A549 (cell line): ENCODE results near the gene DLG2. TPM values are rescaled to one million over a fixed set of nuclear protein-coding genes. Genes with fewer than 3 reads are reported as not detected.

Experiments used
- ATAC-seq, 2 experiments: fragments of 200-7000 bp in 1 of 2; fragments of >200 bp in 1 of 2; cut with Nextera tagmentation in 1 of 2; cut with Tn5 transposase in 1 of 2; 3 replicates each; pipeline versions ENCODE4 v1.8.0 to v1.9.1; 2018 to 2020; ENCODE audit warnings: mild to moderate bottlenecking in 1 of 2, moderate library complexity in 1 of 2
- CTCF ChIA-PET: fragments of 300-600 bp; sonication (Branson Sonifier 250); formaldehyde crosslinking; extraction: SDS; loops from one replicate; lab custom pipeline; 2021; ENCODE audit warnings: antibody characterized with exemption, inconsistent platforms; lab: Yijun Ruan, JAX
- POLR2A ChIA-PET: fragments of 350-600 bp; formaldehyde crosslinking; extraction: SDS; loops from one replicate; lab custom pipeline; 2021; ENCODE audit warnings: antibody characterized with exemption, inconsistent platforms; lab: Yijun Ruan, JAX
- DNase-seq, 2 experiments: peaks; one replicate each; pipeline versions ENCODE4 v3.0.0 to v3.0.0-alpha.2; 2011 to 2016; ENCODE audit warnings: low read depth in 1 of 2, low spot score in 1 of 2
- FAIRE-seq: peaks from 2 replicates; lab custom pipeline; 2011; peaks lifted over from hg19 to GRCh38; lab: Jason Lieb, UNC
- H3K27ac ChIP-seq, 2 experiments: fragments of >200 bp; sonication (Bioruptor Twin); formaldehyde crosslinking; 3 replicates each; pipeline ENCODE4 v1.5.1; 2016 to 2017
- H3K4me1 ChIP-seq: fragments of >200 bp; sonication (Bioruptor Twin); formaldehyde crosslinking; 3 replicates; pipeline ENCODE4 v1.6.1; 2016
- H3K4me2 ChIP-seq: fragments of >200 bp; sonication (Bioruptor Twin); formaldehyde crosslinking; 3 replicates; pipeline ENCODE4 v1.6.1; 2016
- H3K4me3 ChIP-seq: fragments of >200 bp; sonication (Bioruptor Twin); formaldehyde crosslinking; 3 replicates; pipeline ENCODE4 v1.5.1; 2016
- H3K9me3 ChIP-seq: fragments of >200 bp; sonication (Bioruptor Twin); formaldehyde crosslinking; 3 replicates; pipeline ENCODE4 v1.6.1; 2016
- ATOH8 ChIP-seq: fragments of 250-450 bp; sonication (Bioruptor Pico); IDR thresholded peaks from 2 replicates; pipeline ENCODE4 v1.5.0; 2020; ENCODE audit warnings: low read depth, mild to moderate bottlenecking, moderate library complexity
- BCL3 ChIP-seq: fragments of >200 bp; sonication (Bioruptor Twin); formaldehyde crosslinking; IDR thresholded peaks from 3 replicates; pipeline ENCODE4 v1.6.1; 2016
- BHLHE40 ChIP-seq: IDR thresholded peaks from 2 replicates; pipeline ENCODE4 v1.6.1; 2012; ENCODE audit warnings: low read depth, low read length, inconsistent platforms
- CHD2 ChIP-seq: fragments of 150-350 bp; IDR thresholded peaks from 2 replicates; pipeline ENCODE4 v1.6.1; 2014; ENCODE audit warnings: low read length; ENCODE audit not compliant: partially characterized antibody
- ESRRA ChIP-seq: fragments of 150-350 bp; IDR thresholded peaks from 2 replicates; pipeline ENCODE4 v1.6.1; 2014; ENCODE audit warnings: mild to moderate bottlenecking, low read length, borderline replicate concordance
- FOSL2 ChIP-seq, 2 experiments: fragments of 450-650 bp in 1 of 2; fragments of >200 bp in 1 of 2; sonication (Bioruptor Twin) in 1 of 2; formaldehyde crosslinking; IDR thresholded peaks; 2 replicates each; pipeline versions ENCODE4 v1.5.0 to v1.6.1; 2016 to 2020; ENCODE audit warnings: mild to moderate bottlenecking in 1 of 2, moderate library complexity in 1 of 2
- HDAC2 ChIP-seq: fragments of 200-600 bp; sonication (generic); IDR thresholded peaks from 2 replicates; pipeline ENCODE4 v1.6.1; 2016
- HES2 ChIP-seq: fragments of >200 bp; sonication (Bioruptor Twin); formaldehyde crosslinking; IDR thresholded peaks from 2 replicates; pipeline ENCODE4 v1.6.1; 2016
- HEYL ChIP-seq: fragments of 250-450 bp; sonication (Bioruptor Pico); IDR thresholded peaks from 2 replicates; pipeline ENCODE4 v1.8.0; 2021; ENCODE audit warnings: mild to moderate bottlenecking, moderate library complexity
- HMGXB4 ChIP-seq: fragments of 250-450 bp; sonication (Bioruptor Pico); IDR thresholded peaks from 2 replicates; pipeline ENCODE4 v1.5.0; 2021; ENCODE audit warnings: mild to moderate bottlenecking, moderate library complexity, borderline replicate concordance
- HOXB5 ChIP-seq: fragments of 250-450 bp; sonication (Bioruptor Pico); IDR thresholded peaks from 2 replicates; pipeline ENCODE4 v1.5.0; 2020; ENCODE audit warnings: mild to moderate bottlenecking, moderate library complexity
- JUN ChIP-seq, 2 experiments: fragments of >200 bp; sonication (Bioruptor Twin); formaldehyde crosslinking; IDR thresholded peaks; 2 replicates in 1 of 2; 3 replicates in 1 of 2; pipeline ENCODE4 v1.6.1; 2016 to 2017
- KDM1A ChIP-seq: fragments of 200-600 bp; sonication (generic); IDR thresholded peaks from 2 replicates; pipeline ENCODE4 v1.6.1; 2016; ENCODE audit warnings: low read depth, mild to moderate bottlenecking
- MYC ChIP-seq: IDR thresholded peaks from 2 replicates; pipeline ENCODE4 v1.6.1; 2012; ENCODE audit warnings: mild to moderate bottlenecking, inconsistent platforms, low read length, improper control_type of control experiment, borderline replicate concordance
- NFE2L2 ChIP-seq: fragments of 150-350 bp; conservative IDR thresholded peaks from 2 replicates; pipeline ENCODE4 v1.6.1; 2014; ENCODE audit warnings: low read length
- PBX3 ChIP-seq: IDR thresholded peaks from 2 replicates; pipeline ENCODE4 v1.6.1; 2012
- PHF8 ChIP-seq: fragments of 200-600 bp; sonication (generic); IDR thresholded peaks from 2 replicates; pipeline ENCODE4 v1.6.1; 2016; ENCODE audit warnings: low read depth, mild to moderate bottlenecking, antibody characterized with exemption, moderate library complexity, borderline replicate concordance
- POLR2A ChIP-seq: IDR thresholded peaks from 2 replicates; pipeline ENCODE4 v1.6.1; 2012; ENCODE audit warnings: mild to moderate bottlenecking, low read length
- POLR2AphosphoS2 ChIP-seq: conservative IDR thresholded peaks from 2 replicates; pipeline ENCODE4 v1.6.1; 2012; ENCODE audit warnings: low read length, improper control_type of control experiment, inconsistent platforms
- RAD21 ChIP-seq, 2 experiments: fragments of >200 bp in 1 of 2; sonication (Bioruptor Twin) in 1 of 2; formaldehyde crosslinking in 1 of 2; IDR thresholded peaks in 1 of 2; conservative IDR thresholded peaks in 1 of 2; 2 replicates in 1 of 2; 3 replicates in 1 of 2; pipeline ENCODE4 v1.6.1; 2012 to 2018; ENCODE audit warnings: inconsistent platforms in 1 of 2
- RARB ChIP-seq: fragments of 250-450 bp; sonication (Bioruptor Pico); IDR thresholded peaks from 2 replicates; pipeline ENCODE4 v1.8.0; 2021; ENCODE audit warnings: mild to moderate bottlenecking, moderate library complexity
- RCOR1 ChIP-seq: fragments of 150-350 bp; IDR thresholded peaks from 2 replicates; pipeline ENCODE4 v1.6.1; 2014; ENCODE audit warnings: antibody characterized with exemption, low read length, low read depth
- RFX5 ChIP-seq: fragments of 450-650 bp; IDR thresholded peaks from 2 replicates; pipeline ENCODE4 v1.7.1; 2014; ENCODE audit warnings: antibody characterized with exemption, mild to moderate bottlenecking, moderate library complexity
- RNF2 ChIP-seq: fragments of 200-600 bp; sonication (generic); IDR thresholded peaks from 2 replicates; pipeline ENCODE4 v1.6.1; 2016; ENCODE audit warnings: low read depth, mild to moderate bottlenecking, antibody characterized with exemption, moderate library complexity, borderline replicate concordance
- TFCP2L1 ChIP-seq: fragments of 250-450 bp; sonication (Bioruptor Pico); IDR thresholded peaks from 2 replicates; pipeline ENCODE4 v1.5.0; 2021; ENCODE audit warnings: mild to moderate bottlenecking
- USF2 ChIP-seq: fragments of 450-650 bp; IDR thresholded peaks from 2 replicates; pipeline ENCODE4 v1.6.1; 2014; ENCODE audit warnings: antibody characterized with exemption
- WGBS: methylation state at CpG from one replicate; pipeline ENCODE4 v1.1.6; 2017; ENCODE audit errors: missing lambda C conversion rate; 5-methylcytosine and 5-hydroxymethylcytosine counted together
- polyA plus RNA-seq, 4 experiments: library from polyadenylated mRNA; depleted of rRNA in 3 of 4; stranded (reverse); fragments of >200 nt; fragmentation: RNase III in 1 of 4; extraction: RNeasy Plus Mini Kit Qiagen cat#74134 plus additional on column Dnase treatment in 1 of 4; gene quantifications; 2 replicates in 3 of 4; 3 replicates in 1 of 4; pipeline ENCODE4 v1.2.3, GENCODE V29; 2011 to 2017

The DLG2 gene
- polyA plus RNA-seq, 2 of the 4 experiments (the other 2 are of a cell fraction): 0.26 to 0.79 TPM

- H3K4me3 ChIP-seq: no peak overlapping the region
- ATAC-seq (no peak), FAIRE-seq (no peak), DNase-seq (no peak)
- ChIA-PET POLR2A (no interaction called here), CTCF (no interaction called here)
- WGBS: 25% methylated on average over 2 of the region's 2 CpGs
- no peaks in the 10 kb centered on the region for H3K4me1 ChIP-seq
- no peaks in the 10 kb centered on the region for H3K9me3 ChIP-seq
- no peak overlapping the region for H3K4me2 ChIP-seq
- TF ChIP-seq MYC: no peak
- TF ChIP-seq ATOH8 (CRISPR knock-in tag): no peak
- no peak for TF ChIP-seq KDM1A
- no peak for TF ChIP-seq JUN (IDR thresholded peaks at IDR 0.05)
- no peak for TF ChIP-seq ESRRA
- TF ChIP-seq HES2: no peak
- no peak for TF ChIP-seq HEYL (CRISPR knock-in tag)
- H3K27ac ChIP-seq: no peak overlapping the region
Observed at GRCh38 chr11:84634309-84634708, 992.8 kb downstream of the DLG2 start.

GRCh38 chr11:84628871-84629620, 998.1 kb downstream of the DLG2 start:
- H3K4me1 ChIP-seq: no peaks in the 10 kb centered on the region
- ATAC-seq (no peak), DNase-seq (no peak), FAIRE-seq (no peak)
- POLR2A ChIA-PET: no interaction called here
- no peak overlapping the region for H3K4me3 ChIP-seq
- H3K27ac ChIP-seq: no peak overlapping the region
- WGBS: 2% methylated on average over 4 of the region's 4 CpGs
- no peak for TF ChIP-seq NFE2L2
- no peak for TF ChIP-seq RCOR1
- TF ChIP-seq BCL3: no peak
- no peak for TF ChIP-seq RAD21 (conservative IDR thresholded peaks at IDR 0.05 in 1 of 2, IDR thresholded peaks at IDR 0.05 in 1 of 2)
- no peak for TF ChIP-seq BHLHE40
- H3K9me3 ChIP-seq: no peaks in the 10 kb centered on the region
- CTCF ChIA-PET: interaction anchor here (0.6 kb wide), 1 partner anchor 671 kb away, joined by 4 read pairs; no protein-coding TSS in a partner anchor
- H3K4me2 ChIP-seq: no peak overlapping the region

- CTCF ChIA-PET: no interaction called here
- no peak for ATAC-seq
- H3K9me3 ChIP-seq: no peaks in the 10 kb centered on the region
- H3K4me3 ChIP-seq: no peak overlapping the region
- H3K27ac ChIP-seq: no peak overlapping the region
- FAIRE-seq: no peak
- TF ChIP-seq RNF2 (no peak), HOXB5 (CRISPR knock-in tag) (no peak), PHF8 (no peak), ATOH8 (CRISPR knock-in tag) (no peak), BHLHE40 (no peak), FOSL2 (IDR thresholded peaks at IDR 0.05) (no peak), FOSL2 (CRISPR knock-in tag; IDR thresholded peaks at IDR 0.05) (no peak), USF2 (no peak), PBX3 (no peak), TFCP2L1 (CRISPR knock-in tag) (no peak), RARB (CRISPR knock-in tag) (no peak), POLR2AphosphoS2 (no peak), CHD2 (no peak), POLR2A (no peak), ESRRA (no peak), HMGXB4 (no peak), HDAC2 (no peak), KDM1A (no peak), RFX5 (no peak)
- TF ChIP-seq, all 56 proteins: peak for 0
- no peak for DNase-seq
- POLR2A ChIA-PET: no interaction called here
- H3K4me1 ChIP-seq: no peaks in the 10 kb centered on the region
- no peak overlapping the region for H3K4me2 ChIP-seq
Observed at GRCh38 chr11:84626256-84626655, 1000.9 kb downstream of the DLG2 start.
